HFF-Myc (cell line): ENCODE data around the gene ZNF181.

ENCODE experiments used
- DNase-seq: peaks from one replicate; pipeline ENCODE4 v3.0.0-alpha.2; 2011; ENCODE audit warnings: low read depth; ENCODE audit errors: extremely low read depth
- H3K4me3 ChIP-seq: replicated peaks from 2 replicates; pipeline ENCODE4 v1.5.1; 2011; ENCODE audit warnings: low read depth, mild to moderate bottlenecking, control low read depth, low read length
- CTCF ChIP-seq: IDR thresholded peaks from 2 replicates; pipeline ENCODE4 v1.5.1; 2012; ENCODE audit warnings: mild to moderate bottlenecking, low read depth, low read length, control low read depth; ENCODE audit errors: missing control alignments

ZNF181 gene

GRCh38 chr19:34707661-34708060 is 26.4 kb upstream of the ZNF181 start:
- no peak overlapping the region for H3K4me3 ChIP-seq
- no peak for DNase-seq
- TF ChIP-seq CTCF: no peak

- TF ChIP-seq CTCF: no peak
- no peak overlapping the region for H3K4me3 ChIP-seq
- no peak for DNase-seq
Measured at GRCh38 chr19:34711890-34712289, 22.2 kb upstream of the ZNF181 start.

- peak; percentile 52 for DNase-seq
- peak; percentile 37 for TF ChIP-seq CTCF
- no peak overlapping the region for H3K4me3 ChIP-seq
Measured at GRCh38 chr19:34712395-34713261, 21.4 kb upstream of the ZNF181 start.

GRCh38 chr19:34713262-34713637 is 20.8 kb upstream of the ZNF181 start:
- H3K4me3 ChIP-seq: no peak overlapping the region
- DNase-seq: no peak
- TF ChIP-seq CTCF: no peak

GRCh38 chr19:34715357-34715756 is 18.7 kb upstream of the ZNF181 start:
- no peak for TF ChIP-seq CTCF
- no peak overlapping the region for H3K4me3 ChIP-seq
- no peak for DNase-seq

GRCh38 chr19:34722353-34722752 is 11.7 kb upstream of the ZNF181 start:
- no peak overlapping the region for H3K4me3 ChIP-seq
- no peak for TF ChIP-seq CTCF
- no peak for DNase-seq
